GM19351 (cell line): ENCODE measurements around the gene MX1.

Experiments
- ATAC-seq: cut with Tn5 transposase; IDR thresholded peaks from one replicate; pipeline ENCODE4 v1.9.1; 2021; ENCODE audit warnings: mild to moderate bottlenecking, moderate library complexity; ENCODE audit not compliant: unreplicated experiment

The MX1 gene

GRCh38 chr21:41487082-41487481 lies 61.0 kb downstream of the MX1 start:
- no peak for ATAC-seq

GRCh38 chr21:41488080-41488479 lies 62.0 kb downstream of the MX1 start:
- no peak for ATAC-seq

- no peak for ATAC-seq
These were observed 63.3 kb downstream of the MX1 start for GRCh38 chr21:41489329-41489728.

- ATAC-seq = no peak
These were observed 64.3 kb downstream of the MX1 start for GRCh38 chr21:41490330-41490729.

GRCh38 chr21:41491412-41491811 lies 65.4 kb downstream of the MX1 start:
- no peak for ATAC-seq

GRCh38 chr21:41494242-41494641 lies 68.2 kb downstream of the MX1 start:
- no peak for ATAC-seq

GRCh38 chr21:41497008-41497407 lies 71.0 kb downstream of the MX1 start:
- no peak for ATAC-seq

- ATAC-seq = no peak
These were observed 71.7 kb downstream of the MX1 start for GRCh38 chr21:41497788-41498187.

- ATAC-seq = no peak
These were observed 73.9 kb downstream of the MX1 start for GRCh38 chr21:41499920-41500319.

- ATAC-seq = no peak
These were observed 74.3 kb downstream of the MX1 start for GRCh38 chr21:41500363-41500762.

GRCh38 chr21:41500931-41501381 lies 74.9 kb downstream of the MX1 start:
- ATAC-seq = no peak

- ATAC-seq = no peak
These were observed 75.9 kb downstream of the MX1 start for GRCh38 chr21:41501919-41502318.

GRCh38 chr21:41503331-41503730 lies 77.3 kb downstream of the MX1 start:
- ATAC-seq = no peak

- ATAC-seq = no peak
These were observed 78.0 kb downstream of the MX1 start for GRCh38 chr21:41504030-41504429.

GRCh38 chr21:41506005-41506594 lies 80.1 kb downstream of the MX1 start:
- no peak for ATAC-seq

- no peak for ATAC-seq
These were observed 80.8 kb downstream of the MX1 start for GRCh38 chr21:41506611-41507520.

GRCh38 chr21:41507521-41508414 lies 81.7 kb downstream of the MX1 start, which contains the start of gene TMPRSS2:
TMPRSS2 (minus strand) TSS chr21:41508158; CDS start chr21:41498133, 10,025 bp downstream.
- no peak for ATAC-seq

GRCh38 chr21:41508415-41509144 lies 82.5 kb downstream of the MX1 start:
- ATAC-seq = no peak
